ENCODE results near the gene ELL3.
"Not testable (repeated sequence)": the region's sequence is repeated elsewhere in the genome, so short reads cannot be mapped to it uniquely, and the experiment has no call there.

ELL3 gene

DNA sequence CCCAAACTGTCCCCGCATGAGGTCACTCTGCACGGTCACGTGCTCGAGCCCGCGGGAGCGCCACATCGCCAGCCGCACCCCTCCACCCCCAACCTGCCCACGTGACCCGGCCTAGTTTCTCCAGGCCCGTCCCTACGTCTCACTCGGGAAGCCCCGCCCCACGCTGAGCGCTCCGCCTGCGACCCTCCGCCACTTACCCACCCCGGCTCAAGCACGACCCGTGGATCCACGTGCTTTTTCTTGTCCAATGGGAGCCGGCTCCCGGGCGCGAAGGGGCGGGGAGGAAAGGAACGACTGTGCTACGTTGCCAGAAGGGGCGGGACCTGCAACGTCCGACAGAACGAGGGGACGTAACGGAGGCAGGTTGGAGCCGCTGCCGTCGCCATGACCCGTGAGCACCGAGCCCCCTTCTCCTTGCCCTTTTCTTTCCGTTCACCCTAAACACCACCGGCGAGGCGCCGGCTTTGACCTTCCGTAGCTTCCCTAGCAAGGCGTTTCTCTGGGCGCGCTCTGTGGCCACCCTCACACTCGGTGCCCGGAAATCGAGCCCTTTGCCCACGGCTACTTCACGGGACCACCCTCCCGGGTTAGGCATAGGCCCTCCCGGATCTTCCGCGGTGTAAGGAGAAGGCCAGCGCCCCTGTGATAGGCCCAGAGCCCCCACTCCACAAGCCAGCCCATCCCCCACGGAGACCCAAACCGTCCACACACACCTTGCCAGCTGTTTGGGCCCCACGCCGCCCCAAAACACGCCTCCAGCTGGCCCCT lies 15.4 kb upstream of the ELL3 start, which contains the start of gene SERF2:
TSS of gene SERF2 (plus strand) at position 328 of the 768 bp plus-strand sequence. CDS start at position 385, 57 bp downstream.
- peak; percentile 100 for DNase-seq

DNA sequence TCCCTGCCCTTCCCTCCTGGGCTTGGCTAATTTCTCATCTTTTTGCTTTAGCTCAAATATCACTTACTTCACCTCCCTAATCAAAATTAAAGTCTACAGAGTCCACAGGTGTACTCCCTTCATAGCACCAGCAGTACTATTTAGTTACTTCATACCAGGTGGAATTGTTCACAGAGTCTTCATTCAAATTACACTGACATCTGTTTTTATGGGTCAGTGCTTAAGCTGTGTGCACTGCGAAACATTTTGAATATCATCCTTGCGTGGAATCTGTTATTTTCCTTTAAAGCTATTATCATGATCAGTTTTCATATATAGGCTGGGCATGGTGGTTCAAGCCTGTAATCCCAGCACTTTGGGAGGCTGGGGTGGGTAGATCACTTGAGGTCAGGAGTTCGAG lies 12.6 kb upstream of the ELL3 start:
- DNase-seq: no peak

DNA sequence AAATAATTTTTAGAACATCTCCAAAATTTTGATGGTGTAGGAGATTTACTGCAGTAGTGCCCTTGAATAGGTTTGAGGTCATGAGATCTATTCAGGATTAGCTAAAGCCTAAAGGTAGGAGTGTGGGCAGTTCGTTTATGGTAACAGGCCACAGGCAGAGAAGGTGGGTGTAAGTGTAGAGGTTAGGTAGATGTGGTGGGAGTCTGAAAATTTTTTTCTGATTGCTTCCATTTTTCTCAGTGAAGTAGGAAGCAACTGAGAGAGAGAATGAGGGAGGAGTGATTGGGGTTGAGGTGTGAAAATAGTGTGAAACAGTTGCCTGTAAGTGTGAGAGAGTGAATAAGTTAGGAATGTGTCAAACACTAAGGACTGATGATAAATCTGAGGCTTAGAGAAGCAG lies 2.2 kb upstream of the ELL3 start:
- no peak for DNase-seq

DNA sequence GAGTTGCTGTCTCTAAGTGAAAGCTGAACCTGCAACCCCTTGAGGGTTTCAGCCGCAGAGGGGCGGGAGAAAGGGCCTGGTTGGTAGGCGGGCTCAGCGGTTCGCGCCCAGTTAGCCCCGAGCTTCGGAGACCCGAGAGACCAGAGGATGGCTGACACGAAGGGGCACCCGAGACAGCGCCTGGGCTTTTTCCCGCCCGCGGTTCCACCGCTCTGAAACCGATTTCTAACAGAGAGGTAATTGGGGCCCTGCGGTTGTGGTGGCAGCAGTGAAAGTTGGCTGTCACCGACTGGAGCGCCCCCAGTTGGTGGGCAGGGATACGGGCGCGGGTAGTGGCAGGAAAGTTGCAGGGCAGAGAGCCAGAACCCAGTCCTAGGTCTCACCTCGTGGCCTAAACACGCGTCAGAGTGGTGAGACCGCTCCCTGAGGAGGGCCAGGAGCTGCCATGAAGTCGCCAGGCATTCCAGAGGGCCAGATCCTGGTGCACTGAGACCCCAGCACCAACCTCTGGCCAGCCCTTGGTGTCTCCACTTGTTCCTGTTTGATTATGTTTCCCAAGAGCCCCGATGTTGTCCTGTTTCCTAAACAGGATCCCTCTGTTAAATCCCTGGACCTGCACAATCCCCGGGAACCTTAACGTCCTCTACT lies 625 bp upstream of the ELL3 start:
- peak; percentile 93 to 94 for DNase-seq

DNA sequence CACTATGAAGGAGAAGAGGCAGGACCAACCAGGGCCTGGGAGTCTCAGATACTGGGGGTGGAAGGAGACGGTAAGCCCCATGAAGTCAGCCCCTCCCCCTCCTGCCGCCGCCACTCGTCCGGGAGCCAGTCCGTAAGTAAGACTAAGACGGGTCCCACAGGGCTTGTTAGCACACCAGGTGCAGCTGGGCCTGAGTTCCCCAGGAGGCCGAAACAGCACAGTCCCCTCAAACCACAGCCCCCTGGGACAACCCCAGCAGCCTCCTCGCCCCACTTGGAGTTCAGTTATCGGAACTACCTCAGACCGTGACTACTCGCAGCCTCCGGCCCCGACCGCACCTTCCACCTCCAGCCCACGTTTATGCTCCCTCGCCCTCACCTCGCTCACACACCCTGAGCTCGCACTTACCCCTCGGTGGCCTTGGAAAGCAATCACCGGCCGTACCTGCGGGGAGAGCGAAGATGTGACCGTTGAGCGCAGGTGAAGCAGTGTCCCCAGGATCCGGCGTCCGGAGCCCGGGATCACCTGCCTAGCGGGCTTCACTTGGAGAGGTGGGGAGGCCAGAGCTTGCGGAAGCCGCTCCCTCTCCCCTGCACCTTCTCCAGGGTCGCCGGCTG lies 557 bp downstream of the ELL3 start:
- DNase-seq: peak; percentile 50 to 57

DNA sequence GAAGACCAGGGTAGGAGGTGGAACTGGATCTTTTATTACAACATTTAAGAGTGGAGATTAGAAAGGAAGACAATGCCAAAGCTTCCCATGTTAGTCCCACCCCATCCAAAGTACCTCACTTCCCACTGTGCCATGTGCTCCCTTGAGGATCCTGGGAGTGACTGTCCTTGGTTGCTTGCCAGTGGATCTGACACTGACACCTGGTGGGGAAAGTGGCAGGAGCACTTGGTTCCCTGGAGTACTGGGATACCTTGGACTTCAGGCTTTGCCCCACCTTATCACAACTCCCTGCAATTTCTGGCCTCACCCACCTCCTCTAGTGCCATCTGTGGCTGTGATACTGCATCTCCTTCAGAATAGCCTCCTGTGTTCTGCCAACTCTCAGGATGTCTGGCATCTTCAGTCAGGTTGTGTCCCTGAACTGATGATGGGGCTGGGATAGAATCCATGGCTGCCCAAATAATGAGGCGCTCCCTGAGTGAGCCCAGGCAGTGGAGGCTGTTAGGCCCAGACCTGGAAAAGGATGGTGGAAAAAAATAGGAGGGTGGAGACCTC lies 1.3 kb downstream of the ELL3 start:
- DNase-seq: no peak

DNA sequence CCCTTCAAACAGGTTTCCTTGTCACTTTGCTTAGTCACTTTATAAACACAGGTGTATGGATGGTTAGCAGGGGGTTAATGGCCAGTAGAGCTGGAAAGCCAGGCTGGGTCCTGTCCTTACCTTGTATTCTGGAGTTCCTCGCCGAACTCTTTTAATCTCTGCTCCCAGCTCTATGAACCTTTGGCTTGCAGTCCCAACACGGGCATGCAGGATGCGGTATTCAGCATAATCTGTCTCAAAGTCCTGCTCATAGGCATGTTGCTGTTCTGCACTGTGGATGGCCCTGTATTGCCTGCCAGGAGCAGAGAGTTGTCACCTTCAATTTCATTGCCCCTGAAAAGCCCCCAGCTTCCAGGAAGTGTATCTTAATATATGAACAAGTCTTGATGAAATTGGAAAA lies 2.7 kb downstream of the ELL3 start:
- no peak for DNase-seq

DNA sequence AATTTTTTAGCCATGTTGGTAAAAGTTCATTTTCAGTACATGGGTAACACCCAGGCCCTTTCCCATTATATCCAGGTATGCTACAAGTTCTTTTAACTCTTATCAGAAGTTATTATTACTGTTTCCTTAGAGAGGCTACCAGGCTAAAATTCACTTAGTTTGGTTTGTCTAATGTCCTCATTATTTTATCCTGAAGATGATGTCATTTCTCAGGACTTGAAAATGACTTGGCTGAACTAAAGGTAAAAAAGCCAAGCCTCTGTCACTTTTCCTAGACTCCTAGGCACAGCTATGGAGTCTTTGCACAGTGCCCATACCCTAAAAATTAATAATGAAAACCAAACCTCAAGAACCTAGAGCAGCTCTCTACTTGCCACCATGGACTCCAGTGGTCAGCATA lies 4.1 kb downstream of the ELL3 start:
- DNase-seq: no peak

DNA sequence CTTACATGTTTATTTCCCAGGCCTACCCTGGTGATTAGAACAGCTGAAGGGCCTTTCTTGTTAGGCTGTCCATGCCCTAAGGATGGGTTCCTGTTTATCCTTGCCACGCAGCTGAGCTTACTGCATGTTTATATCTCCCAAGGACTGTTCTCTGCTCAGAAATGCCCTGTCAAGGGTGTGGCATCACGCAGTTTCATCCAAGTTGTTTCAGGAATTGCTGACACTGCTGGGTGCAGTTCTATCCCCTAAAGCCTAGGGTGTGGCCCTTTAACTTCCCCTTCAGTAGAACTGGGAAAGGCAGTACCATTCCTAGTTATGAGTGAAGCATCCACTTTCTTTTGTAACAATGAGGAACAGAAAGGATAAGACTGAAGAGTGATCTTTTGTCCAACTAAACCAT lies 5.0 kb downstream of the ELL3 start:
- no peak for DNase-seq

DNA sequence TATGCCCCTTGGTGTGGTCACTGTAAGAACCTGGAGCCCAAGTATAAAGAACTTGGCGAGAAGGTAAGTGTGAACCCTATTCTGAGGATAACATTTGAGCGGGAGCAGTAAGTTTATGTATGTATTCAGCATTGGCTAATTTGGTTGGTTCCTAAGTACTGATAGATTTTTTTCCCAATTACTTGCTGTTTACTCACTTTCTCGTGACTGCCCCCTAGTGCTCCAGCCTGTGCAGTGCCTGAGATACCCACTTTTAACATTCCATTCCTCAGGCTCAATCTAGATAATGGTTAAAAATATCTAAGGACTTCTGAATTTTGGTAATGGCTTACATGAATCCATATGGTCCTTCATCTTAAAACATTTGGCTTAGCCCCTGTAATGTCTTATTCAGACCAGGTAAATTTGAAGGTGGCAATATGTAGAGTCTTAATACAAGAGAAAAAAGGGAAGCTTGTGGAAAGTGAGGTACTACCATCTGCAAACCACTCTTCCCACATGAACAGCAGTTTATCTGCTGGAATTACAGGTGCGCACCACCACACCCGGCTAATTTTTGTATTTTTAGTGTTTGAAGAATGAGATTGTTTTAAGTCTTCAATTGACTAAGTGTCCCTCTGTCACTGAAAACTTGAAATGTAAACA lies 7.1 kb downstream of the ELL3 start:
- DNase-seq: peak; percentile 75 to 77

DNA sequence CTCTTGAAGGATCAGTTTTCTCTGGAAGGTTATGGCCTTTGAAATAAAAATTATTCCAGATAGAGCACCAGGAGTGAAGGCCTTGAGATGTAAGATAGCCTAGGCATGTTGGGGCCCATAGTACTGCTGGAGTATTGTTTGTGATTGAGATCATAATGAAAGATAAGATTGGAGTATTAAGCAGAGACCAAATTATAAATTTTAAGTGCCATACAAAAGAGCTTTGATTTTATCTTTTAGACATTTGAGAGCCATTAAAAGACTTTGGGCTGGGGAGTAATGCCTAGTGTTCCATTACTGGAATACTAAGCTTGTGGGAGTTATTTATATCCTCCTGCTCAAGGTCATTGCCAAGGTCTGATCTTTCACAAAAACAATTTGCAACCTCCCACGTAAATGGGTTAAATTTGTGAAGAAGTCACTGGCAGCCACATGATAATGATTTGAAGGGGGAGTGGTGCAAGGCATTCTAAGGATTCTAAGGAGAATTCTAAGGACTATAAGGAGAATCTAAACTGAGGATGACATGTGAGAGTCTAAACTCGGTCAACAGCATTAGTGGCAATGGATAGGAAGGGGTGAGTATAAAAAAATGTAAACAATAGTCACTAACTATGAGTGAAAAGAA lies 12.8 kb downstream of the ELL3 start:
- DNase-seq: no peak

DNA sequence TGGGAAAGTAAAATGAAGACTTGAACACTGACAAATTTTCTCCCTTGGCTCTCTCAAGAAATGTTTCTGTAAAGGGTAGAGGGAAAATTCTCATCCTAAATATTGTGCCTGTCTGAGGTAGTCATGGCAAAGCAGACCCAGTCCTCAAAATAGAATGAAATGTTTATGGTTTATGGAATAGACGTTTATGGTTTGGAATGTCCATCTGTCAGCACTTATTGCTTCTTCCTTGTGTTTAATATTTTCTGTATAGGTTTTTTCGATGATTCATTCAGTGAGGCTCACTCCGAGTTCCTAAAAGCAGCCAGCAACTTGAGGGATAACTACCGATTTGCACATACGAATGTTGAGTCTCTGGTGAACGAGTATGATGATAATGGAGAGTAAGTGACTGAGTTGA lies 13.9 kb downstream of the ELL3 start:
- DNase-seq: no peak

DNA sequence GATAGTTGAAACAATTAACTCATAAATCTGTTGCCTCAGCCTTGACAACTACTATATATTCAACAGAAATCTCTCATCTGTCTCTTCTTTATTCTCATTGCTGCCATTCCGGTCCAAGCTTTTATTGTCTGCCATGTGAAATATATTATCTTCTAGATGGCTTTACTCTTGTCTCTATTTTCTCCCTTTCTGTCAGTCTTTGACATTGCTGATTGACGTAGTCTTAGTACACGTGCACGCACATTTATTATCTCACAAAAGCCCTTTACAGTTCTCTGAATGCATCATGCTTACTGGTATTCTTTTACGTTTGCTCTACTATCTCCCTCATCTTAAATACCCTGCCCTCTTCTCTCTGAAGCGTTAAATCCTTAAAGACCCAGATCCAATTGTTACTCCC lies 24.9 kb downstream of the ELL3 start:
- DNase-seq: no peak

DNA sequence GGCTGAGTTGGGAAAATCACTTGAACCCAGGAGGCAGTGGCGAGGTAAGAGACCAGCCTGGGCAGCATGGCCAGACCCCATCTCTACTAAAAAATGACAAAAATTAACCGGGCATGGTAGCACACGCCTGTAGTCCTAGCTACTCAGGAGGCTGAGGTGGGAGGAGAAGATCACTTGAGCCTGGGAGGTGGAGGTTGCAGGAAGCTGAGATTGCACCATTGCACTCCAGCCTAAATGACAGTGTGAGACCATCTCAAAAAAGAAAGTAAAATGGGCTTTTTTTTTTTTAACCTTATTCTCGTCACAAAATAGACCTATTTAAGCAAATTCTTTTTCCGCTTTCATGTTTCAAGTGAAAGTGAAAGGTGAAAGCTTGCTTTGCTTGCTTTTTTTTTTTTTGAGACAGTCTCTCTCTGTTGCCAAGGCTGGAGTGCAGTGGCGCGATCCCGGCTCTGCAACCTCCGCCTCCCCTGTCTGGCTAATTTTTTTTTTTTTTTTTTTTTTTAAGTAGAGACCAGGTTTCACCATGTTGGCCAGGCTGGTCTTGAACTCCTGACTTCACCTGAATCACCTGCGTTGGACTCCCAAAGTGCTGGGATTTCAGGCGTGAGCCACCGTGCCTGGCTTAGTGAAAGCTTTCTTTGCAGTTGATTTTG lies 26.9 kb downstream of the ELL3 start:
- peak in 1 of 2 experiments; percentile 53 for DNase-seq

DNA sequence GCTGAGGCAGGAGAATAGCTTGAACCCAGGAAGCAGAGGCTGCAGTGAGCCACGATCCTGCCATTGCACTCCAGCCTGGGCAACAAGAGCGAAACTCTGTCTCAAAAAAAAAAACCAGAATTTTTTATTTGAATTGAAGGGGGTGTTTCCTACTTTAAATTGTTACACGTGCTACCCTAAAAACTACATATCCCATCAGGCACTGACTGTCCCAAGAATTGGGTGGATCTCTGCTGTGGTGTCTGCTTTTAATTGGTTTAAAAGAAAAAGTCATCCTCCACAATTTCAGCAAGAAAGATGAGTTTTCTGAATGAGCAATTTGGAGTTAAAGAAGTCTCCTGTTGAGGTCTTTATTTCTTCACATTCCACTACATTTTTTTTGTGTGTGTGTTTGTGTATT lies 28.4 kb downstream of the ELL3 start:
- DNase-seq: no peak

DNA sequence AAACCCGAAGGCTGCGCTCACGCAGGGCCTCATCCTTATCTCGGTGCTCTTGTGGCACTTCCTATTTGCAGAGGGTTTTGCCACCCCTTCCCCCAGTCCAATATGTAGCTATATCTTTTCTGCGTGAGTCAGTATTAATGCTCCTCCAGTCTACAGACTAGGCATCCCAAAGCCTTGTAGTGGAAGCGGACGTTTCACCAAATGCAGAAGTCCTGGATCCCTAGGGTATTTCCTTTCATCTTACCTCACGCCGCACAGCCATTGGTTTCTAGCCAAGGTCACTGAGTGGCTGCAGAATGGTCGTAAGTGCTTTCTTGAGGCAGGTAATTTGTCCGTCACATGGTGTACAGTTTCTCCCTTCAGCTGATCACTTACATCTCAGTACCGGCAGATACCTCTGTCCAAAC lies 29.9 kb downstream of the ELL3 start:
- peak in 1 of 2 experiments; percentile 49 for DNase-seq

DNA sequence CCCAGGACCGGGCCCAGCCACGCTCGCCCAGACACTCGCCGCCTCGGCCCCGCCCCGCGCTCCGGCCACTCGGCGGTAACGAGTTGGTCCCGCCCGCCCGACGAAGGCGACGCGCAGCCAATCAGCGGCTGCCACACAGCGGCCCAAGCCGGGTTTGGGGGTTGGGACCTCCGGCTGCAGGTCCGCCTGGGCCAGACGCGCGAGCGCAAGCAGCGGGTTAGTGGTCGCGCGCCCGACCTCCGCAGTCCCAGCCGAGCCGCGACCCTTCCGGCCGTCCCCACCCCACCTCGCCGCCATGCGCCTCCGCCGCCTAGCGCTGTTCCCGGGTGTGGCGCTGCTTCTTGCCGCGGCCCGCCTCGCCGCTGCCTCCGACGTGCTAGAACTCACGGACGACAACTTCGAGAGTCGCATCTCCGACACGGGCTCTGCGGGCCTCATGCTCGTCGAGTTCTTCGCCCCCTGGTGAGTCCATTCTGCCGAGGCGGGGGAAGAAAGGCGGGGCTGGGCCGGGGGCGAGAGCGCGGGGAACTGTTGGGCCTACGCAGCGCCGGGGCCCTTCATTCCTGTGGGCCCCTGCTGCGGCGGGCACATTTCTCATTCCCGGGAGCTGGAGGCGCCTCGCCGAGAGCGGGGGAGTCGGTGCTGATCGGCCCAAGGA lies 30.4 kb downstream of the ELL3 start, which contains the start of gene PDIA3:
TSS of gene PDIA3 (plus strand) at position 194 of the 658 bp plus-strand sequence. CDS start at position 296, 102 bp downstream.
- DNase-seq: peak; percentile 90 to 94

DNA sequence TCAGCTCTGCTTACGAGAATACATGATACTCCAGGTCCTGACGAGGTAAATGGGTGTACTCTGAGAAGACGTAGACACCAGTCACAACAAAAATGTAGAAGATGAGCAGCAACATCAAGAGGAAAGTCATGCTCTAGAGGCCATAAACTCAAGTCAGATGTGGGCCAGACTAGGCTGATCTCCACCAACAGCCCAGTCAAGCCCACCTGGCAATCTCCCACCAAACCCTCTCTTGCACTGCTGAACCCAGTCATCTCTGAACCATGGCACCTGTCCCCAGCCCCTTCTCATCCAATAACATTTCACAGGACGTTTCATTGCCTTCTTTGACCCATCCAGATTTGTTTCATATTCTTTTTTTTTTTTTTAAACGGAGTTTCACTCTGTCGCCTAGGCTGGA lies 41.4 kb downstream of the ELL3 start:
- no peak for DNase-seq

DNA sequence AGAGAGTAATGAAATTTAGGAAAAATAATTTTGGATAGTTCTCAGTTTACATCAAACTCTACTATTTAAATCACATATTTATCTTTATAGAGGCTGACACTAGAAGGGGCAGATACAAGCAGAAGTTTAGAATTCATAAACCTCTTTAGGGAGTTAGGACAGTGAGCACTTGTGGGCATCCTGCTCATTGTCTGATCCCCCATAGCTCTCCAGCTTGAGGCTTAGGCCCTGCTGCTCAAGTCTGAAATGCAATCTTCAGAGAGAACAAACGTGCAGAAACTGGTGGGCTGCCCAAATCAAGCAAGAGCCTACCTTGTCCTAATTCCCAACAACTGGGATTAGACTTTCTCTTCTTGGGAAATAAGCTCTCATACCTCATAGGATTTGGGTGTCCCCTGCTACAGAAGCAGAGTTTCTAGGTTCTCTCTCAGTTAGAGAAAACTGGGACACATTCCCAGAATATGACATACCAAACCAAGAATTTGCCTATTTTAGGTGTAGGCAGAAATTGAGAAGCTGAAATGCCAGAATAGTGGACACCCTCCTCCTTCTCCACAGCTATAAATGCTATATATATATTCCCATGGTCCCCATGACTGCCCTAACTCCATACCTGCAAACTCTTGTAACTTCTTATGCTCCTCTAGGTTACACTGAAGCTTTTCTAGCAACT lies 48.6 kb downstream of the ELL3 start:
- DNase-seq: not testable (repeated sequence)

DNA sequence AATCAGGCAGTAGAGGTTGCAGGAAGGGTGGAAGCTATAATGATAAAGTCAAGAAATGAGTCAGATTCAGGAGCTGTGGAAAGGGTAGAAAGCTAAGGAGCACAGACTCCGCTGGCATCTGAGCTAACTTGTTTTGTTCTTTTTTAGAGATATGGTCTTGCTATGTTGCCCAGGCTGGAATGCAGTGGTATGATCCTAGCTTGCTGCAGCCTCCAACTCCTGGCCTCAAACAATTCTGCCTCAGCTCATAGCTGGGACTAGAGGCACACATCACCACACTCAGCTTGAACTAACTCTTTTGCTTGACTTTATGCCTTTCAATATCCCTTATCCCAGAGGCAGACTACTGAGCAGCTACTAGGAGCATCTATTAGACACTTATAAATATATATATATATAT lies 50.5 kb downstream of the ELL3 start:
- not testable (repeated sequence) for DNase-seq

DNA sequence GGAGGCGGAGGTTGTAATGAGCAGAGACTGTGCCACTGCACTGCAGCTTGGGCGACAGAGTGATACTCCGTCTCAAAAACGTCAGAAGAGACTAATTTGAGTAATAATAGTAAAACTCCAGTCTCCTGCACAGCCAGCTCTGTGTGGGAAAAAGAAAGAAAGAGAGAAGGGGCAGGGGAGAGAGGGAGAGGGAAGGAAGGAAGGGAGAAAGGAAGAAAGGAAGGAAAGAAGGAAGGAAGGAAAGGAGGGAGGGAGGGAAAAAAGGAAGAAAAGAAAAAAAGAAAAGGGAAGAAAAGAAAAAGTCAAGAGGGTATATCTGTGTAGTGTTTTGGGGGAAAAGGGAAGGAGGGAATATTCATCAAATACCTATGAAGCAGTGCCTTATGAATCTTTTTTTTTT lies 53.6 kb downstream of the ELL3 start:
- no peak for DNase-seq
